Measurements from ENCODE around the gene RPS15. TPM values are rescaled to one million over a fixed set of nuclear protein-coding genes. Genes with fewer than 3 reads are reported as not detected.
A peak's percentile ranks its signal among the peaks of the same experiment; 100 is the strongest.

The RPS15 gene
- total RNA-seq, 1 donor from 2014 or later = 3,906 TPM

DNA sequence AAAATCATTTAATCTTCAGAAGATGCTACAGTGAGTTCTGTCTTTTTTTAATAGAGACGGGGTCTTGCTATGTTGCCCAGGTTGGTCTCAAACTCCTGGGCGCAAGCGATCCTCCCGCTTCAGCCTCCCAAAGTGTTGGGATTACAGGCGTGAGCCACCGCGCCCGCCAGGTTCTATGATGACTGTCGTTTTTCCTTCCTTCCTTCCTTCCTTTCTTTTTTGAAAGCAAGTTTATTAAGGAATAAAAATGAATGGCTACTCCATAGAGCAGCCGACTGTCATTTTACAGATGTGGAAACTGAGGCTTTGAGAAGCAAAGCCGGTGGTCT, 36.3 kb upstream of the RPS15 start:
- Histone ChIP-seq H3K9me3 (no peaks in the 10 kb centered on the region), H3K27me3 (no peaks in the 10 kb centered on the region), H3K4me1 (peaks cover 48% of the 10 kb centered on the region), H3K36me3 (no peaks in the 10 kb centered on the region), H3K27ac (peak overlapping the region; percentile 33), H3K4me3 (peak overlapping the region; percentile 54 to 65)
- DNase-seq (ENCODE audit: extremely low spot score in 2 of 2) = no peak
- intact Hi-C loops (cut with DNase I) = no loop called here
- TF ChIP-seq POLR2A (IDR thresholded peaks at IDR 0.05) = no peak
- TF ChIP-seq CTCF (IDR thresholded peaks at IDR 0.05) = no peak
- TF ChIP-seq POLR2AphosphoS5 (IDR thresholded peaks at IDR 0.05; ENCODE audit: insufficient read depth in 1 of 2, low read depth in 1 of 2) = no peak

- H3K27me3 ChIP-seq = no peaks in the 10 kb centered on the region
- no peak overlapping the region for H3K27ac ChIP-seq
- DNase-seq (ENCODE audit: extremely low spot score in 2 of 2) = no peak
- TF ChIP-seq POLR2AphosphoS5 (IDR thresholded peaks at IDR 0.05; ENCODE audit: insufficient read depth in 1 of 2, low read depth in 1 of 2) (peak in 1 of 2 donors; percentile 19), CTCF (IDR thresholded peaks at IDR 0.05) (no peak)
- H3K4me1 ChIP-seq = peaks cover 46% of the 10 kb centered on the region
- H3K4me3 ChIP-seq = no peak overlapping the region
- H3K9me3 ChIP-seq = no peaks in the 10 kb centered on the region
- no peaks in the 10 kb centered on the region for H3K36me3 ChIP-seq
- intact Hi-C loops (cut with DNase I) = no loop called here
Measured at GRCh38 chr19:1402411-1403070, 35.7 kb upstream of the RPS15 start.

- peak overlapping the region; percentile 91 for H3K27ac ChIP-seq
- H3K27me3 ChIP-seq = no peaks in the 10 kb centered on the region
- TF ChIP-seq POLR2AphosphoS5 (IDR thresholded peaks at IDR 0.05; ENCODE audit: insufficient read depth in 1 of 2, low read depth in 1 of 2) (peak; percentile 68 to 69), CTCF (IDR thresholded peaks at IDR 0.05) (peak in 1 of 3 experiments; percentile 20), POLR2A (IDR thresholded peaks at IDR 0.05) (no peak)
- peak in 1 of 2 donors; percentile 98 for DNase-seq (ENCODE audit: extremely low spot score in 2 of 2)
- no peaks in the 10 kb centered on the region for H3K9me3 ChIP-seq
- peaks cover 62% of the 10 kb centered on the region for H3K4me1 ChIP-seq
- no peaks in the 10 kb centered on the region for H3K36me3 ChIP-seq
- intact Hi-C loops (cut with DNase I) = no loop called here
- H3K4me3 ChIP-seq = peak overlapping the region; percentile 53 to 90
Measured at GRCh38 chr19:1406774-1407527, 31.2 kb upstream of the RPS15 start.

DNA sequence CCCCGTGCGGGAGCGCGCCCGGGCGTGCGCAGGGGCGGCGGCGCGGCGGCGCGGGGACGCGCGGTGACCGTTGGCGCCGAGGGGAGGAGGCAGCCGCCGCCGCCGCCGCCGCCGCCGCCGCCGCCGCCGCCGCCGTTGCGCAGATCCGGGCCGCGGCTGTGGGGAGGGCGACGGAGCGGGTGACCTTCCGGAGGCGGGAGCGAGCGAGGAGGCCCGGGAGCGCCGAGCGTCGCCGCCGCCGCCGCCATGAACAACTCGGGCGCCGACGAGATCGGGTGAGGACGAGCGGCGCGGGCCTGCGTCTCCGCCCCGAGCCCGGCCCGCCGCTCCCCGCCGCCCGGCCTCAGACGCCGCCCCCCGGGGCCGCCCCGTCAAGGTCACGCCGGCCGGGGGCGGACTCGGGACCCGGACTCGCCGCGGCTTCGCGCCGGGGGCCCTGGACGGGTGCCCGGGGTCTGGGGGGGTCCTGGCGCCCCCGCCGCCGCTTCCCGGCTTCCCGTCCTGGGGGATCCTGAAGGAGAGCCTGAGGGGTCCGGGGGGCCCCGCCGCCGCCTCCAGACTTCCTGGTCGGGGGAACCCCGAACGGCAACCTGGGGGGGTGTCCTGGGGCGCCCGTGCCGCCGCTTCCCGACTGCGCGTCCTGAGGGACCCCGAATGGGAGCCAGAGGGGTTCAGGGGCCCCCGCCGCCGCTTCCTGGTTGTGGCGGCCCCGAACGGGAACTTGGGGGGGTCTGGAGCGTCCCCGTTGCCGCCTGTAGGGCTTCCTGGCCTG, 30.5 kb upstream of the RPS15 start, which contains the start of gene DAZAP1:
Gene DAZAP1 (plus strand): TSS at position 59 of the 772 bp plus-strand sequence. CDS start 188 bp downstream, at position 247.
- Histone ChIP-seq H3K9me3 (no peaks in the 10 kb centered on the region), H3K4me1 (peaks cover 62% of the 10 kb centered on the region), H3K27me3 (no peaks in the 10 kb centered on the region), H3K4me3 (peak within 1 kb of the TSS; percentile 90 to 100), H3K36me3 (no peaks in the 10 kb centered on the region), H3K27ac (peak within 1 kb of the TSS; percentile 91)
- intact Hi-C loops (cut with DNase I) = no loop called here
- DNase-seq (ENCODE audit: extremely low spot score in 2 of 2) = no peak
- TF ChIP-seq POLR2A (IDR thresholded peaks at IDR 0.05) (peak in 1 of 2 donors; percentile 26), CTCF (IDR thresholded peaks at IDR 0.05) (no peak)
